ENCODE data around the gene CIC.

The CIC gene

GRCh38 chr19:42315024-42315423 is 46.0 kb downstream of the CIC start:
- no peak overlapping the region for H3K4me3 Mint-ChIP-seq
- no peak for DNase-seq (ENCODE audit: low spot score in 2 of 2)
- no peaks in the 10 kb centered on the region for H3K36me3 Mint-ChIP-seq
- ATAC-seq = no peak
- peaks cover 34% of the 10 kb centered on the region for H3K4me1 Mint-ChIP-seq
- no peak overlapping the region for H3K27ac Mint-ChIP-seq
- H3K9me3 Mint-ChIP-seq = no peaks in the 10 kb centered on the region

DNA sequence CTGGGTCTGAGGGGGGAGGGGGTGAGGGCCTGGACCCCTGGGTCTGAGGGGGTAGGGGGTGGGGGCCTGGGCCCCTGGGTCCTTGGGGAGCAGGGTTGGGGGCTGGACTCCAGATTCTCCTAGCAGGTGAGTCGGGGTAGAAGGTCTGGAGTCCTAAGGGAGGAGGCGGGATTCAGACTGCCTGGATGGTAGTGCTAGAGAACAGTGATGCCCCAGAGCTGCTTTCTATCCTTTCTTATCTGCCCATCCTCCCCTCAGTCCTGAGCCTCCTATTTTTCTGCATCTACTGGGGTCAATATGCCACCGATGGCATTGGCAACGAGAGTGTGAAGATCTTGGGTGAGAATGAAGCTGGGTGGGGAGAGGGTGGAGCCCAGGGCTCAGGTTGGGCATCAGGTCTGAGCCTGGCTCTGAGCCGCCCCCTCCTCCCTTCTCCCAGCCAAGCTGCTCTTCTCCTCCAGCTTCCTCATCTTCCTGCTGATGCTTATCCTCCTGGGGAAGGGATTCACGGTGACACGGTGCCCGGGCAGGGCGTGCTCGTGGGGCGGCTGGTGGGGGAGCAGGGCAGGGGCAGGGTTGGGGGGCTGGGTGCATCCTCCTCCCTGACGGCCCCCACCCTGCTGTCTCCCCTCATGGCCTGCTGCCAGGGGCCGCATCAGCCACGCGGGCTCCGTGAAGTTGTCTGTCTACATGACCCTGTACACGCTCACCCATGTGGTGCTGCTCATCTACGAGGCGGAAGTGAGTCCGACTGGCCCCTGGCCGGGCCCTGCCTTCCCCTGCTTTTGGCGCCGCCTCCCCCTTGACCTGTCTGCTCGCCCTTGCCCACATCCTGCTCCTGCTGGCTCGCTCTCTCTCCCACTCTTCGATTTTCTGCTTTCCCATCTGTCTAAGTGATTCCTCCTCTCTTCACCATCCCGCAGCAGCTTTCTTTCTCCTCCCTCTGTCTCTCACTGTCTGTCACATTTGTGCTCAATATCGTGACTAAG is 47.5 kb downstream of the CIC start:
- peaks cover 34% of the 10 kb centered on the region for H3K4me1 Mint-ChIP-seq
- H3K9me3 Mint-ChIP-seq = no peaks in the 10 kb centered on the region
- peak overlapping the region; percentile 49 for H3K4me3 Mint-ChIP-seq
- no peak for DNase-seq (ENCODE audit: low spot score in 2 of 2)
- no peaks in the 10 kb centered on the region for H3K36me3 Mint-ChIP-seq
- H3K27ac Mint-ChIP-seq = peak overlapping the region; percentile 18
- peak; percentile 59 for ATAC-seq

DNA sequence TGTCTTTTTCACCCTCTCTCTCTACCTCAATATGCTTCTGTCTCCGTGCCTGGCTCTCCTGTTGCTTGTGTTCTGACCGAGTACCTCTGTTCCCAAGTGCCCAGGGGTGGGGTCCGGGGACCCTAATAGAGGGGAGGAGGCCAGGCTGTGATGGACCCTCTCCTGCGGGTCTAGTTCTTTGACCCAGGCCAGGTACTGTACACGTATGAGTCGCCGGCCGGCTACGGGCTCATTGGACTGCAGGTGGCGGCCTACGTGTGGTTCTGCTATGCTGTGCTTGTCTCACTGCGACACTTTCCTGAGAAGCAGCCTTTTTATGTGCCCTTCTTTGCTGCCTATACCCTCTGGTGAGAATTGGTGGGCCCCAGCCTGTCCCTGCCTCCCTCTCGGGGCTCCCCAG is 48.5 kb downstream of the CIC start:
- peak overlapping the region; percentile 69 for H3K27ac Mint-ChIP-seq

DNA sequence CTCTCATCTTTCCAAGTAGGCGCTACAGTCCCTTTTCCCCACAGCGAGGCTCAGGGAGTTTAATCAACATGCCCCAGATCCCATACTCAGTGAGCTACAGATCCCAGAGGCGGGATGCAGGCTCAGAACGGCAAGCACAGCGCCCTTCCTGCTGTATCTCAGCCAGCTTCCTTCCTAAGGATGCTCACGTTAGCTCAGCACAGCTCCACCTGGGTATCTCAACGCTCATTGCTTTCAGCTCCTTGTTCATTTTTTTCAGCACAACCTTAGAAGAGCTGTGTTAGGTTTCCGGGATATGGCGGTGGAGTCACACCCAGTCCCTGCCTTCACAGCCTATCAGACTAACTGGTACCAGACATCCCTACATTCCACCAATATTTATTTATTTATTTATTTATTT is 53.3 kb downstream of the CIC start:
- peaks cover 13% of the 10 kb centered on the region for H3K36me3 Mint-ChIP-seq
- H3K4me1 Mint-ChIP-seq = peaks cover 19% of the 10 kb centered on the region
- no peak for DNase-seq (ENCODE audit: low spot score in 2 of 2)
- ATAC-seq = no peak
- H3K9me3 Mint-ChIP-seq = no peaks in the 10 kb centered on the region
- no peak overlapping the region for H3K27ac Mint-ChIP-seq
- H3K4me3 Mint-ChIP-seq = no peak overlapping the region

More for the DNA sequence above, 48.5 kb downstream of the CIC start:
- Mint-ChIP-seq H3K9me3 (no peaks in the 10 kb centered on the region), H3K36me3 (no peaks in the 10 kb centered on the region), H3K4me3 (peak overlapping the region; percentile 49), H3K4me1 (peaks cover 34% of the 10 kb centered on the region)
- ATAC-seq = no peak
- no peak for DNase-seq (ENCODE audit: low spot score in 2 of 2)

DNA sequence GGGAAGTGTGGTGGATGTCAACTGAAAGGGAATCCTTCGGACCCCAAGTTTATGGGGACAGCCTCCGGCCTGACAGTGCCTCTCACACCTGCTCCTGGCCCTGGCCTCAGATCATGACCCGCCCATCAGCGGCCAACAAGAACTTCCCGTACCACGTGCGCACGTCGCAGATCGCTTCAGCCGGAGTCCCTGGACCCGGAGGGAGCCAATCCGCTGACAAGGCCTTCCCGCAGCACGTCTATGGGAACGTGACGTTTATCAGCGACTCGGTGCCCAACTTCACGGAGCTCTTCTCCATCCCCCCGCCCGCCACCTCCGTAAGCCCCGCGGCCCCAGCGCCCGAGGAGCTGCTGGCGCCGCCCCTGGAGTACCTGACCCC is 54.4 kb downstream of the CIC start:
- Mint-ChIP-seq H3K9me3 (no peaks in the 10 kb centered on the region), H3K4me3 (peak overlapping the region; percentile 29), H3K4me1 (peaks cover 24% of the 10 kb centered on the region), H3K27ac (no peak overlapping the region), H3K36me3 (peaks cover 13% of the 10 kb centered on the region)
- ATAC-seq (no peak), DNase-seq (ENCODE audit: low spot score in 2 of 2) (no peak)

DNA sequence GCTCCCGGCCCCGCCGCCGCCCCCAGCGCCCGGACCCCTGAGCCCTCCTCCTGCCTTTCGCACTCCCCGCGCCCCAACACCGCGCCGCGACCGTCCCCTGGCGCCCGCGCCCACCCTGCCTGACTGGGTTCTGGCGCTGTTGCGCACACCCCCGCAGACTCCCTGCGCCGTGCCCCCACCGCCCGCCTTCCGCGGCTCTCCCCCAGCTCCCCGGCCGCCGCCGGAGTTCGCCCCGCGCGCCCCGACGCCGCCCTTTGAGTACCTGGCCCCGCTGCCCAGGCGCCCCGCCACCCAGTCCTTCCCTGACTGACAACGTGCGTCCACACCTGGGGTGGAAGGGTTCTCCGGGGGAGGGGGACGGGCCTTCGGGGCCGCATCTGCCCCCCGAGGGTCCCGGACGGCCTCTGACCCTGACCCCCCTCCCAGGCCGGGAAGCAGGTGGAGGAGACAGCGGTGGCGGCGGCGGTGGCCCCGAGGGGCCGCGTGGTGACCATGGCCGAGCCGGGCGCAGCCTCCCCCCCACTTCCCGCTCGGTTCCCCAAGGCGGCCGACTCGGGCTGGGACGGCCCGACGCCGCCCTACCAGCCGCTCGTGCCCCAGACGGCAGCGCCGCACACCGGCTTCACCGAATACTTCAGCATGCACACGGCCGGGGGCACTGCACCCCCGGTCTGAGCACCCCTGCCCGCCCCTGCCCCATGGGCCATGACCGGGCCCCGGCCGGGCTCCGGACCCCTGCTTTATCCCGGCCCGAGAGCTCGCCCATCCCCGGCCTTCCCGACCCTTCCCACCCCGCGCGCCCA is 55.0 kb downstream of the CIC start:
- ATAC-seq = no peak
- peak in 1 of 2 donors; percentile 66 for DNase-seq (ENCODE audit: low spot score in 2 of 2)
- peak overlapping the region; percentile 93 for H3K4me3 Mint-ChIP-seq

DNA sequence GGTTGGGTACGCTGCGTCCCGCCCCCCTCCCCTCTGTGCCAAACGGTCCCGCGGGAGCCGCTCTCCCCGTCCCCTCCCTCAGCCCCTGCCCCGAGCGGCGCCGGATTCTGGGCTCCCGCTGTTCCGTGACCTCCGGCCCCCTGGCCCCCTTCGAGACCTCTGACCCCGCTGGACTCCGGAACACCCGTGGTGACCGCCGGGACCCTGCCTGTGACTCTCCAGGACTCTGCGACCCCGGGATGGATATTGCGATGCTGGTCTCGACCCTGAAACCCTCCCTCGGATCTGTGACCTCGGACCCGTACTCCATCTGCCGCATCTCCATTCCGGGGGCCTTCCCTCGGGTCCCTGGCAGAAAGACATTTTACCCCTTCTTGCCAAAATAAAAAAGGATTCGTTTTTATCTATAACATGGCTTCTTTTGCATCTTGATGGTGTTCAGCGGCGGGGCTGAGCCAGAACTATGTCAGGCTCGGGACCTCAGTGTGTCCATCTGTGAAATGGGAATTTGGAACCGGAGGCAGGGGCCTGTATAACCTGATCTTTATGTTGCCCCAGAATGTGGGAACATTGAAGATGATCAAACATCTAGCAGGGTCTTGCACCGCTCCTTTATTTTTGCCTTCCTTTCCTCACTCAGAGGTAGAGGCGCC is 55.7 kb downstream of the CIC start:
- Mint-ChIP-seq H3K4me1 (peaks cover 31% of the 10 kb centered on the region), H3K27ac (peak overlapping the region; percentile 93), H3K9me3 (no peaks in the 10 kb centered on the region), H3K4me3 (peak overlapping the region; percentile 93), H3K36me3 (peaks cover 13% of the 10 kb centered on the region)
- ATAC-seq (no peak), DNase-seq (ENCODE audit: low spot score in 2 of 2) (peak in 1 of 2 donors; percentile 14)

More for the DNA sequence above, 55.0 kb downstream of the CIC start:
- Mint-ChIP-seq H3K9me3 (no peaks in the 10 kb centered on the region), H3K36me3 (peaks cover 13% of the 10 kb centered on the region), H3K4me1 (peaks cover 29% of the 10 kb centered on the region), H3K27ac (no peak overlapping the region)

DNA sequence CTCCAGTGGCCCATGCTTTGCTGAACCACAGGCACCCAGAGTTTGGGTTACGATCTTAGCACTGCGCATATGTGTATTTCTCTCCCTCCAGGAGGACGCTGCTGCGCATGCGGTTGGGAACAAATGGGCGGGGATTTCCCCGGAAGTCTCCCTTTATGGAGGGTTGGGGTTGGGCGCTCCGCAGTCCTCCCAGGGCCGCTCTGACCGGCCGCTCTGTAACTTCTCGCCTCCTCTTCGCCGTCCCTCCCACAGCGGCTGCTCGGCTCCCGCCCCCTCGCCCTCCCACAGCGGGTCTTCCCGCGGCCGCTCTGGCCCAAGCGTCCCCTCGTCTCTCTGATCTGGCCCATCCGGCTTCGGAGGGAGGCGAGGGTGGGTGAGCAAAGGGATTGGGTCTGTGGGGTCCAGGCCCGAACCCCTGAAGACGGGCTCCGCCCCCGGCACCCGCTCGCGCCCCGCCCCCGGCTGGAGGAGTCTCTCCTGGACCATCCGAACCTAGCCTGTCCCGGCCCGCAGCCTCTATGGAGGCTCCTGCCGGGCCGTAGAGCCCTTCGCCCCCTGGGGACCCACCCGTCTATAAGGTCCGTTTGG is 56.4 kb downstream of the CIC start, which contains the start of gene MEGF8:
TSS of gene MEGF8 (plus strand) at position 328 of the 588 bp plus-strand sequence. CDS start 609 bp downstream, outside the sequence.
- Mint-ChIP-seq H3K36me3 (peaks cover 13% of the 10 kb centered on the region), H3K4me1 (peaks cover 31% of the 10 kb centered on the region), H3K4me3 (peak within 1 kb of the TSS; percentile 93), H3K27ac (peak within 1 kb of the TSS; percentile 93), H3K9me3 (no peaks in the 10 kb centered on the region)
- DNase-seq (ENCODE audit: low spot score in 2 of 2) (peak; percentile 86 to 99), ATAC-seq (peak; percentile 94)

DNA sequence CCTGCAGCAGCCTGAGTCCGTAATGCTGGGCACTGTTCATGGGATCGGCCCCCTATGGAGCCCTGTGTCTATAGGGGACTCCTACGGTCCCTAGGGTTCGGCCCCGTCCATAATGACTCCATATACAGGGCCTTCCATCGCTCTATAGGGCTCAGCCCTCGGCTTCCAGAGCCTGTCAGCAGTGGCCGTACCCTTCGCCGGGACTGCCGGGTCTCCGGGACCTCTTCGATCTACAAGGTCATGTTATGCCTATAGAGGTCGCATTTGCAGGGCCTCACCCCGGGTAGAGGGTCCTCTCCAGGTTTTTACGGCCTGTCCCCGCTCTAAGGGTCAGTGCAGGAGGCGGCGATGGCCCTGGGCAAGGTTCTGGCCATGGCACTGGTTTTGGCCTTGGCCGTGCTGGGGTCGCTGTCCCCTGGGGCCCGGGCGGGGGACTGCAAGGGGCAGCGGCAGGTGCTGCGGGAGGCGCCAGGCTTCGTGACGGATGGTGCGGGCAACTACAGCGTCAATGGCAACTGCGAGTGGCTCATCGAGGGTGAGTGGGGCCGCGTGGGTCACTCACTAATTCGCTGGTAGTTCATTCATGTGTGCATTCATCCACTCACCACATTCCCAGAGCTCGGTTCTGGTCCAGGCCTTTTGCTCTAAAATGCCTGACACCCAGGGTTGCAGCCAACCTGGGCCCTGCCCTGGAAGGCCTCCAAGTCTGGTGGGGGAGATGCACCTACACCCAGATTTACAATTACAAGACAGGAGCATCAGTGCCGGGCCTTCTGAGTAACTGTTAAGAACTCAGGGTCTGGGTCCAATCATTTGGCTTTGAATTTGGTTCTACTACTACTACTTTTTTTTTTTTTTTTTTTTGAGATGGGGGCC is 57.1 kb downstream of the CIC start:
- peak overlapping the region; percentile 93 for H3K27ac Mint-ChIP-seq
- H3K36me3 Mint-ChIP-seq = peaks cover 13% of the 10 kb centered on the region
- H3K4me3 Mint-ChIP-seq = peak overlapping the region; percentile 93
- no peaks in the 10 kb centered on the region for H3K9me3 Mint-ChIP-seq
- ATAC-seq = peak; percentile 20
- H3K4me1 Mint-ChIP-seq = peaks cover 31% of the 10 kb centered on the region
- DNase-seq (ENCODE audit: low spot score in 2 of 2) = peak in 1 of 2 donors; percentile 19

DNA sequence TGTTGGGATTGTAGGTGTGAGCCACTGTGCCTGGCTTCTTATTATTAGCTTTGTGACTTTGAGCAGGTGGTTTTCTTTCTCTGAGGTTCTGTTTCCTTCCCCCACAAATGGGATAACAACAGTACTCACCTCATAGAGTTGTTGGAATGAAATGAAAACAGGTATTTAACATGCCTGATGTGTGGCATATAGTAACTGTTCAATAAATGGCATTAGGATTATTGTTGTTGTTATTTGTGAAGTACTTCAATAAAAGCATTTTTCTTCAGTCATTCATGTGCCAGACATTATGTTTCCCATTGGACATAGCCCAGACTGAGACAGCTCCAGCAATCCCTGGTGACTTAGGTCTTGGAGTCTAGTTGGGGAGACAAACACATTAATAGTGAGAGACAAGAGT is 57.9 kb downstream of the CIC start:
- Mint-ChIP-seq H3K36me3 (peaks cover 13% of the 10 kb centered on the region), H3K9me3 (no peaks in the 10 kb centered on the region), H3K4me3 (peak overlapping the region; percentile 93), H3K4me1 (peaks cover 31% of the 10 kb centered on the region), H3K27ac (no peak overlapping the region)
- no peak for ATAC-seq
- DNase-seq (ENCODE audit: low spot score in 2 of 2) = no peak

- DNase-seq (ENCODE audit: low spot score in 2 of 2) (no peak), ATAC-seq (no peak)
- Mint-ChIP-seq H3K36me3 (peaks cover 13% of the 10 kb centered on the region), H3K4me1 (peaks cover 31% of the 10 kb centered on the region), H3K4me3 (no peak overlapping the region), H3K9me3 (no peaks in the 10 kb centered on the region), H3K27ac (no peak overlapping the region)
These were observed 58.3 kb downstream of the CIC start for GRCh38 chr19:42327381-42327780.

- H3K36me3 Mint-ChIP-seq = peaks cover 13% of the 10 kb centered on the region
- H3K9me3 Mint-ChIP-seq = no peaks in the 10 kb centered on the region
- no peak overlapping the region for H3K27ac Mint-ChIP-seq
- peaks cover 31% of the 10 kb centered on the region for H3K4me1 Mint-ChIP-seq
- ATAC-seq (no peak), DNase-seq (ENCODE audit: low spot score in 2 of 2) (no peak)
- no peak overlapping the region for H3K4me3 Mint-ChIP-seq
These were observed 59.1 kb downstream of the CIC start for GRCh38 chr19:42328106-42328505.

- Mint-ChIP-seq H3K4me3 (no peak overlapping the region), H3K9me3 (no peaks in the 10 kb centered on the region)
- no peak for ATAC-seq
These were observed 59.8 kb downstream of the CIC start for GRCh38 chr19:42328854-42329253.

GRCh38 chr19:42330241-42330711 is 61.2 kb downstream of the CIC start:
- H3K9me3 Mint-ChIP-seq = no peaks in the 10 kb centered on the region
- H3K27ac Mint-ChIP-seq = peak overlapping the region; percentile 71
- H3K4me1 Mint-ChIP-seq = peaks cover 23% of the 10 kb centered on the region

More at GRCh38 chr19:42328854-42329253, 59.8 kb downstream of the CIC start:
- DNase-seq (ENCODE audit: low spot score in 2 of 2) = no peak
- peaks cover 13% of the 10 kb centered on the region for H3K36me3 Mint-ChIP-seq
- no peak overlapping the region for H3K27ac Mint-ChIP-seq
- H3K4me1 Mint-ChIP-seq = peaks cover 31% of the 10 kb centered on the region

More at GRCh38 chr19:42330241-42330711, 61.2 kb downstream of the CIC start:
- H3K36me3 Mint-ChIP-seq = peaks cover 7% of the 10 kb centered on the region
- DNase-seq (ENCODE audit: low spot score in 2 of 2) (no peak), ATAC-seq (no peak)
- no peak overlapping the region for H3K4me3 Mint-ChIP-seq

Measured in stimulated activated effector memory CD8-positive, alpha-beta T cell treated with anti-CD3 and anti-CD28 coated beads, Interleukin-12 subunit alpha, Interleukin-12 subunit beta, amount 100 ng/mL, for 72 hours (primary cell).